ENCODE data around the gene ASS1.

Gene ASS1

DNA sequence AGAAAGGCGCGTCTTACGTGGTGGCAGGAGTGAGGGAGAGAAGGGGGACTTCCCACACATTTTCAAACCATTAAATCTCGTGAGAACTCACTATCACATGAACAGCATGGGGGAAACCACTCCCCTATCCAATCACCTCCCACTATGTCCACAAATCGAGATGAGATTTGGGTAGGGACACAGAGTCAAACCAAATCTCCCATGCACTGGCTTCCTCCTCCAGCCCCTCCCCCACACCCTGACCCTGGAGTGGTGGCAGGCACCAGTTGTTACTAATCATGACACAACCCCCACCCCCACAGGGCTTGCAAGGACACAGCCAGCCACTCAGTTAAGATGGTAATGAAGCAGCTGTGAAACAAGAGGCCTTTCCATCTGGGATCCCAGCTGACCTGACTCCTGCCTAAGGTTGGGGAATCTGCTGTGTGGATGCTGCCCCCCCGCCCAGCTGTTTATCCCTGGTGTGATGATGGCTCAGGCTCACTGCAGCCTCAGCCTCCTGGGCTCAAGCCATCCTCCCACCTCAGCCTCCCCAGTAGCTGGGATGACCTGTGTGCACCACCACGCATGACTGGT is 77.6 kb downstream of the ASS1 start:
- in situ Hi-C loops (cut with MboI; ENCODE audit: low sequenced_read_pairs), result no loop called here

DNA sequence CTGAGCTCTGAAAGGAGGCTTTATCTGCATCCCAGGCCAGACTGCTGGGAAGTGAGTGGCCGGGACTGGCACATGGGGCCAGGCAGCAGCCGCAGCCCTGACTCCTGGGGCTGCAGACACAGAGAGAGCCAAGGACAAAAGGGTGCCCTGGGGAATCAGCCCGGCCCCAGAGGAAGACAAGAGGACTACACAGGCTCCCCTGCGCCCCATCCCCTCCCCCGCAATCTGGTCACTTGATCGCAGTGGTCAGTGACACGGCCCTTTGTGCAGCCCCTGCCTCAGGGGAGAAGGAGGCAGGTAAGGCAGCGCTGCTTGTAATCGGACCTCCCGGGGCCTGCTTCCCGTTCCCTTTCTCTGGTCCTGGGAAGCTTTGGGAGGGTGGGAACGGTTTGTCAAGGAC is 79.2 kb downstream of the ASS1 start:
- in situ Hi-C loops (cut with MboI; ENCODE audit: low sequenced_read_pairs), result no loop called here

- in situ Hi-C loops (cut with MboI; ENCODE audit: low sequenced_read_pairs), result no loop called here
Observed at GRCh38 chr9:130526193-130526853, 81.6 kb downstream of the ASS1 start.

- in situ Hi-C loops (cut with MboI; ENCODE audit: low sequenced_read_pairs), result no loop called here
Observed at GRCh38 chr9:130526854-130527650, 82.3 kb downstream of the ASS1 start.

GRCh38 chr9:130527651-130528310 is 83.0 kb downstream of the ASS1 start:
- in situ Hi-C loops (cut with MboI; ENCODE audit: low sequenced_read_pairs), result no loop called here

- in situ Hi-C loops (cut with MboI; ENCODE audit: low sequenced_read_pairs), result no loop called here
Observed at GRCh38 chr9:130528674-130529073, 83.9 kb downstream of the ASS1 start.

- in situ Hi-C loops (cut with MboI; ENCODE audit: low sequenced_read_pairs), result no loop called here
Observed at GRCh38 chr9:130530938-130531337, 86.2 kb downstream of the ASS1 start.

DNA sequence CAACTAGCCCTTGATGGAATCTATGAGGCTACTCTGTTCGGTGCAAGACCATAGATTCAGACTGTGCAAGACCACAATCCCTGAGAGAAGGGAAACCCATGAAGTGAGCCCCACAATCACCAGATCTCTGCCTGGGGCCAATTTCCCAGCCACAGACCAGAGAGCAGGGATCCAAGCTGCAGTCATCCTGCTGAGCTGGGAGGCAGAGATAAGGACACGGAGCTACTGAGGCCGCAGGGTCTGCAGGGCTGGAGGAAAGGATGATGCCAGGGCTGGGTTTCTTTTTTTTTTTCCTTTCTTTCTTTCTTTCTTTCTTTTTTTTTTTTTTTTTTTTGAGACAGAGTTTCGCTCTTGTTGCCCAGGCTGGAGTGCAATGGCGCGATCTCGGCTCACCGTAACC is 86.9 kb downstream of the ASS1 start:
- in situ Hi-C loops (cut with MboI; ENCODE audit: low sequenced_read_pairs), result no loop called here

- in situ Hi-C loops (cut with MboI; ENCODE audit: low sequenced_read_pairs), result no loop called here
Observed at GRCh38 chr9:130532426-130533080, 87.8 kb downstream of the ASS1 start.

DNA sequence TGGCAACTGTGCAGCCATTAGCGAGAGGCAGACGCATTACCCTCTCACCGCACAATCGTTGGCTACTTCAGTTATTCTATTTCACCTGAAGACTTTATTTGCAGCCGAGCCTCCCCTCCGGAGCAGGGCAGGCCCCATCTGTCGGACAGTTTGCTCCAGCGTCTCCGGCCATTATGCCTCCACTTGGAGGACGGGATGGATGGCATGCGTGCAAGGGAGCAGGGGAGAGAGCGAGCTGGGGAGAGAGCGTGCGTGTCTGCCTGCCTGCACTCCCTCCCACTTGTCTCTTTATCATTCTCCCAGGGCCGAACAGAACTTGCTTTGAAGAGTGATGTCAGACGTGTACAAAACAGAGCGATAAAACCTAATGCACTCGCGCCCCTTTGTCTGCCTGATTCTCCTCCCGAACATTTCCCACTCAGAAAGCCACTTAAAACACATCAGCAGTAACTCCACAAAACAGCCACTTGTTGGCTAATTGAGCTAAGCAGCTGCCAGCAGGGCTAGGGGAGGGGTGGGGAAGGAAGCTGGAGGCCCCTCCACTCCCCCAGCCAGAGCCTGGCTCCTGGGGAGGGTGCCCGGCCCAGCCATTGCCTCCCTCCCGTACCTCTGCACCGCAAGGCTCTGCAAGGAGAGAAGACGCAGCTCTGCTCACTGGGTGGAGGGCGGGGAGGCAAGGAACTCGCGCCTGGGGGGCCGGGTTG is 91.2 kb downstream of the ASS1 start:
- in situ Hi-C loops (cut with MboI; ENCODE audit: low sequenced_read_pairs), result no loop called here

DNA sequence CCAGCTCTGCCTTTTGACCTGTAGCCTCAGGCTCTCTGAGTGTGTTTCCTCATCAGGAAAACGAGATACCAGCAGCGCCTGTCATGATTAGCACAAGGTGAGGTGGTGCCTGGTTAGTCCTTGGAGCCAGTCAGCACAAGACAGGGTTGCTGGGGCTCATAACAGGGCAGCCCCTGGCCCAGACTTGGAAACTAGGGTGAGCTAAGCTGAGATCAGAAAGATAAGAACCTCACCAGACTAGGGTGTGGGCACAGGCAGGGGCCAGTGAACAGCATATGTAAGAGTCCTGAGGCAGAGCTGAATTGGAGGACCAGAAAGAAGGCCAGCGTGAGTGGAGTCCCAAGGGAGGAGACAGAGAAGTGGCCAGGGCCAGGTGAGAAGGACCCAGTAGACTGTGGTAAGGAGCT is 91.9 kb downstream of the ASS1 start:
- in situ Hi-C loops (cut with MboI; ENCODE audit: low sequenced_read_pairs), result no loop called here

GRCh38 chr9:130537346-130538050 is 92.7 kb downstream of the ASS1 start:
- in situ Hi-C loops (cut with MboI; ENCODE audit: low sequenced_read_pairs), result no loop called here

DNA sequence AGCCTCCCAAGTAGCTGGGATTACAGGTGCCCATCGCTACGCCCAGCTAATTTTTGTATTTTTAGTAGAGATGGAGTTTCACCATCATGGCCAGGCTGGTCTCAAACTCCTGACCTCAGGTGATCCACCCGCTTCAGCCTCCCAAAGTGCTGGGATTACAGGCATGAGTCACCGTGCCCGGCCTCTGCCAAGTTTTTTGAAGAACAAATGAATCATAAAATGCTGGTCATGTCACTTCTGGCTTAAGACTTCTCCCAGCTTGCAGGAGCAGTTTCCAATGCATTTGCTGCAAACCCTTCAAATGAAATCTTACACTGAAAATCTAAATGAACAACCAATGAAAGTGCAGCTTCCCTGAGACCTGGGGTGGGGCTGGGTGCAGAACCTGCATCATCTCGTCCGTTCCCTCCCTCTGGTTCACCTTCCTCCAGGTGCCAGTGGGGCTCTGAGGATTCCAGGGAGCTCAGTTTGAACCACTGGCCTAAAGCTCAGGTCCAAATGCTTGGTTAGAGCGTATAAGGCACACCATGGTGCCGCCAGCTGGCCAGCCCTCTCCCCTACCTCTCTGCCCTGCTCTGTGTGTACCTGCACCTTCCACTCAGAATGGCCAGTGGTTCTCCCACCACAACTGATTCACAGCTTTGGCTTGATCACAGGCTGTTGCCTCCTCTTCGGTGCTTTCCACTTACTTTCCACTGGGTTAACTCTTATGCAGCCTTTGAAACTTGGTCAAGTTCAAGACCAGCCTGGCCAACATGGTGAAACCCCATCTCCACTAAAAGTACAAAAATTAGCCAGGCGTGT is 94.9 kb downstream of the ASS1 start:
- in situ Hi-C loops (cut with MboI; ENCODE audit: low sequenced_read_pairs), result no loop called here

DNA sequence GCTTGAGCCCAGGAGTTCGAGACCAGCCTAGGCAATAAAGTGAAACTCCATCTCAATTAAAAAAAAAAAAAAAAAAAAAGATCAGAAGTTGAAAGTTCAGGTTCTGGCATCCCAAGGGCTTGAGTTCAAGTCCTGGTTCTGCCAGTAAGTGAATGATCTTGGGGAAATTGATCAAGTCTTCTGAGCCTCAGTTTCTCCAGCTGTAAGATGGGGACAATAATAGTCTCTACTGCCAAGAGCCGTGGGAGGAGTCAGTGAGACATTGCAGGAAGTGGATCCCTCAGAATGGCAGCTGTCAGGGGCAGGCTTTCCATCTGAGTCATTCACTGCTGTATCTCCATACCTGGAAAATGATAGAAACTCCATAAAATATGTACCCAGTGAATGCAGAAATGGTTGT is 96.8 kb downstream of the ASS1 start:
- in situ Hi-C loops (cut with MboI; ENCODE audit: low sequenced_read_pairs), result no loop called here

GRCh38 chr9:130542038-130542437 is 97.3 kb downstream of the ASS1 start:
- in situ Hi-C loops (cut with MboI; ENCODE audit: low sequenced_read_pairs), result no loop called here

- in situ Hi-C loops (cut with MboI; ENCODE audit: low sequenced_read_pairs), result no loop called here
Observed at GRCh38 chr9:130542457-130543228, 97.9 kb downstream of the ASS1 start.

GRCh38 chr9:130543368-130543767 is 98.6 kb downstream of the ASS1 start:
- in situ Hi-C loops (cut with MboI; ENCODE audit: low sequenced_read_pairs), result no loop called here

DNA sequence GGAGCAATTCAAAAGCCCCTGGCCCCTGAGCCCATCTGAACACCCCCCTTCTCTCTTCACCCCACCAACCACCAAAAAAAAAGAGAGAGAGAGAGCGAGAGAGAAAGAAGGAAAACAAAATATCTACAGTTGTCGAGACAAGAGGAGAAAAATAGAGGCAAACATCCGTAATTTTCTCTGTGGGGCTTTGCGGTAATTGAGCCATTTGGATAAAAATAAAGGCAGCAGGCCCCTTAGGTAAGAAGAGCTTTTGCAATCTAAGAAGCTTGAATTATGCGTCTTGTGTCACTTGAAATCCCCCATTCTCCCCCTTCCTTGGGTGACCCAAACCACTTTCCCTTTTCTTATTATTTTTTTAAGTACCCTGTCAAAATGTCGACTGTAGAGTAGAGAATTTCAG is 99.1 kb downstream of the ASS1 start:
- in situ Hi-C loops (cut with MboI; ENCODE audit: low sequenced_read_pairs), result no loop called here

Data from HL-60/S4 treated with retinoic acid at 250 ng/mL for 4 days and 3 days (cell line).